H1 (cell line): ENCODE results near the gene PPP2R1A. TPM values are rescaled to one million over a fixed set of nuclear protein-coding genes. Genes with fewer than 3 reads are reported as not detected.

Source experiments
- CTCF ChIA-PET: fragments of 300-600 bp; sonication (Branson Sonifier 250); formaldehyde crosslinking; loops from one replicate; lab custom pipeline; 2021; ENCODE audit not compliant: partially characterized antibody; lab: Charles Lee
- POLR2A ChIA-PET: fragments of 300-600 bp; sonication (Branson Sonifier 250); formaldehyde crosslinking; loops from one replicate; lab custom pipeline; 2021; ENCODE audit warnings: inconsistent platforms; ENCODE audit not compliant: partially characterized antibody; lab: Charles Lee
- DNase-seq, 2 experiments: peaks; one replicate each; pipeline versions ENCODE4 v3.0.0 to v3.0.0-alpha.2; 2010 to 2022; ENCODE audit warnings: low spot score in 2 of 2, low read depth in 1 of 2, mixed read lengths in 1 of 2
- FAIRE-seq: peaks from 2 replicates; lab custom pipeline; 2011; peaks lifted over from hg19 to GRCh38; lab: Jason Lieb, UNC
- H2AFZ ChIP-seq: 2 replicates; pipeline ENCODE4 v1.8.1; 2012; ENCODE audit warnings: low read length, inconsistent platforms
- H2AK5ac ChIP-seq: 2 replicates; pipeline ENCODE4 v1.6.1; 2013; ENCODE audit warnings: low read depth, low read length
- H2BK120ac ChIP-seq: replicated peaks from 2 replicates; pipeline ENCODE3; 2013; ENCODE audit warnings: low read depth, low read length, inconsistent platforms
- H2BK12ac ChIP-seq: 2 replicates; pipeline ENCODE4 v1.6.1; 2013; ENCODE audit warnings: low read depth, low read length
- H2BK15ac ChIP-seq: 2 replicates; pipeline ENCODE4 v1.6.1; 2013; ENCODE audit warnings: low read length
- H2BK20ac ChIP-seq: 2 replicates; pipeline ENCODE4 v1.6.1; 2013; ENCODE audit warnings: low read length
- H2BK5ac ChIP-seq: 2 replicates; pipeline ENCODE4 v1.6.1; 2013; ENCODE audit warnings: low read depth, low read length
- H3K14ac ChIP-seq: 2 replicates; pipeline ENCODE4 v1.6.1; 2013; ENCODE audit warnings: inconsistent platforms; ENCODE audit not compliant: insufficient read length
- H3K18ac ChIP-seq: 2 replicates; pipeline ENCODE4 v1.6.1; 2013; ENCODE audit warnings: low read length; ENCODE audit errors: extremely low read depth
- H3K23ac ChIP-seq: 2 replicates; pipeline ENCODE4 v1.6.1; 2013; ENCODE audit warnings: inconsistent platforms; ENCODE audit not compliant: insufficient read length
- H3K23me2 ChIP-seq: 2 replicates; pipeline ENCODE4 v1.6.1; 2013; ENCODE audit warnings: low read depth, low read length
- H3K27ac ChIP-seq: 2 replicates; pipeline ENCODE4 v1.6.1; 2011; ENCODE audit warnings: low read depth, low read length, inconsistent platforms
- H3K27me3 ChIP-seq, 4 experiments: replicated peaks in 1 of 4; 1 replicate in 1 of 4; 2 replicates in 3 of 4; pipeline versions ENCODE4 v1.6.1 to v1.8.1; 2011 to 2013; ENCODE audit warnings: low read length in 3 of 4, mild to moderate bottlenecking in 3 of 4, inconsistent platforms in 2 of 4, mixed read lengths in 2 of 4, moderate library complexity in 1 of 4; ENCODE audit not compliant: control insufficient read depth in 3 of 4, insufficient read depth in 3 of 4; ENCODE audit errors: extremely low read depth in 1 of 4
- H3K36me3 ChIP-seq, 4 experiments: 2 replicates each; pipeline versions ENCODE4 v1.6.1 to v1.8.1; 2011 to 2013; ENCODE audit warnings: mild to moderate bottlenecking in 4 of 4, low read length in 3 of 4, moderate library complexity in 2 of 4, control low read depth in 1 of 4, inconsistent platforms in 1 of 4; ENCODE audit not compliant: insufficient read depth in 4 of 4, control insufficient read depth in 2 of 4
- H3K4ac ChIP-seq: replicated peaks from 2 replicates; pipeline ENCODE3; 2013; ENCODE audit warnings: low read length, low read depth, mixed read lengths, inconsistent platforms; ENCODE audit not compliant: insufficient read length
- H3K4me1 ChIP-seq, 4 experiments: replicated peaks in 1 of 4; 1 replicate in 1 of 4; 2 replicates in 3 of 4; pipeline versions ENCODE4 v1.6.1 to v1.8.1; 2011 to 2013; ENCODE audit warnings: low read length in 3 of 4, inconsistent platforms in 2 of 4, mixed read lengths in 1 of 4; ENCODE audit not compliant: insufficient read depth in 4 of 4, control insufficient read depth in 3 of 4
- H3K4me2 ChIP-seq, 2 experiments: 2 replicates each; pipeline versions ENCODE4 v1.6.1 to v1.8.1; 2011 to 2013; ENCODE audit warnings: low read depth in 2 of 2, low read length in 2 of 2, control low read depth in 1 of 2, inconsistent platforms in 1 of 2, mild to moderate bottlenecking in 1 of 2; ENCODE audit not compliant: insufficient read depth in 1 of 2
- H3K4me3 ChIP-seq, 4 experiments: fragments of 200-600, 300-600 bp in 1 of 4; sonication (generic), shearing (Covaris generic), sonication (Bioruptor Twin) in 1 of 4; 2 replicates each; pipeline versions ENCODE4 v1.5.1 to v1.8.1; 2011 to 2016; ENCODE audit warnings: low read length in 4 of 4, low read depth in 3 of 4, control low read depth in 2 of 4, inconsistent platforms in 2 of 4, mild to moderate bottlenecking in 2 of 4, mixed read lengths in 1 of 4, moderate library complexity in 1 of 4; ENCODE audit not compliant: insufficient read depth in 2 of 4; ENCODE audit errors: extremely low read depth in 1 of 4
- H3K56ac ChIP-seq: replicated peaks from 2 replicates; pipeline ENCODE3; 2013; ENCODE audit warnings: low read depth, mild to moderate bottlenecking, mixed read lengths, low read length, inconsistent platforms; ENCODE audit not compliant: insufficient read length
- H3K79me1 ChIP-seq: 2 replicates; pipeline ENCODE4 v1.6.1; 2013; ENCODE audit warnings: low read depth, low read length, control low read depth
- H3K79me2 ChIP-seq, 2 experiments: 2 replicates each; pipeline versions ENCODE4 v1.6.1 to v1.8.1; 2012 to 2013; ENCODE audit warnings: low read length in 2 of 2, mild to moderate bottlenecking in 2 of 2, inconsistent platforms in 1 of 2; ENCODE audit not compliant: insufficient read depth in 2 of 2, control insufficient read depth in 1 of 2
- H3K9ac ChIP-seq, 4 experiments: replicated peaks in 1 of 4; 1 replicate in 1 of 4; 2 replicates in 3 of 4; pipeline versions ENCODE4 v1.6.1 to v1.8.1; 2011 to 2013; ENCODE audit warnings: low read depth in 3 of 4, low read length in 3 of 4, control low read depth in 2 of 4, mild to moderate bottlenecking in 2 of 4, moderate library complexity in 2 of 4, inconsistent platforms in 1 of 4; ENCODE audit errors: extremely low read depth in 1 of 4
- H3K9me3 ChIP-seq, 2 experiments: 2 replicates each; pipeline versions ENCODE4 v1.6.1 to v1.8.1; 2012 to 2013; ENCODE audit warnings: mild to moderate bottlenecking in 2 of 2, moderate library complexity in 2 of 2, control low read depth in 1 of 2, inconsistent platforms in 1 of 2, low read depth in 1 of 2, low read length in 1 of 2, mixed read lengths in 1 of 2; ENCODE audit not compliant: insufficient read depth in 2 of 2
- H4K20me1 ChIP-seq, 2 experiments: replicated peaks in 1 of 2; 2 replicates each; pipeline versions ENCODE3 to v1.8.1; 2011 to 2013; ENCODE audit warnings: inconsistent platforms in 2 of 2, low read length in 2 of 2, mild to moderate bottlenecking in 1 of 2; ENCODE audit not compliant: insufficient read depth in 2 of 2, control insufficient read depth in 1 of 2
- H4K5ac ChIP-seq: 2 replicates; pipeline ENCODE4 v1.6.1; 2013; ENCODE audit warnings: low read length, low read depth, mixed read lengths, inconsistent platforms; ENCODE audit not compliant: insufficient read length
- H4K8ac ChIP-seq: 2 replicates; pipeline ENCODE4 v1.8.0; 2013; ENCODE audit warnings: mild to moderate bottlenecking, moderate library complexity, low read length, inconsistent platforms; ENCODE audit not compliant: insufficient read depth; ENCODE audit errors: extremely low read depth
- H4K91ac ChIP-seq: replicated peaks from 2 replicates; pipeline ENCODE3; 2013; ENCODE audit warnings: low read length, mixed read lengths, inconsistent platforms; ENCODE audit not compliant: insufficient read length
- BACH1 ChIP-seq: IDR thresholded peaks from 2 replicates; pipeline ENCODE4 v1.6.1; 2012; ENCODE audit warnings: low read length, improper control_type of control experiment
- BCL11A ChIP-seq, 2 experiments: IDR thresholded peaks; one replicate each; pipeline ENCODE4 v1.6.1; 2011; ENCODE audit warnings: low read depth in 2 of 2, low read length in 2 of 2, mild to moderate bottlenecking in 2 of 2
- CHD1 ChIP-seq: IDR thresholded peaks from 2 replicates; pipeline ENCODE4 v1.6.1; 2012; ENCODE audit warnings: low read depth, low read length, improper control_type of control experiment
- WGBS, 2 experiments: shearing (Covaris generic) in 1 of 2; methylation state at CpG; one replicate each; pipeline versions ENCODE4 v1.1.6 to v1.1.7; 2013 to 2015; ENCODE audit warnings: low lambda C conversion rate in 2 of 2, mixed read lengths in 2 of 2, inconsistent platforms in 1 of 2, low coverage in 1 of 2, missing lambda C conversion rate in 1 of 2; ENCODE audit not compliant: insufficient replicate concordance in 2 of 2, insufficient coverage in 1 of 2, insufficient read length in 1 of 2; ENCODE audit errors: extremely low coverage in 1 of 2, missing lambda C conversion rate in 1 of 2; 5-methylcytosine and 5-hydroxymethylcytosine counted together
- polyA plus RNA-seq, 7 experiments: library from polyadenylated mRNA; depleted of rRNA in 3 of 7; stranded (reverse) in 5 of 7; unstranded in 2 of 7; fragments of >200 nt in 5 of 7; fragments of 200-250 nt in 2 of 7; gene quantifications; 1 replicate in 5 of 7; 2 replicates in 1 of 7; 4 replicates in 1 of 7; pipeline versions ENCODE4 v1.2.1 to v1.2.3, GENCODE V29; 2011 to 2013; ENCODE audit warnings: missing spikeins in 2 of 7, mixed read lengths in 2 of 7
- total RNA-seq: library from RNA; stranded (reverse); fragmentation: NEBNext Ultra II Directional; extraction: Animal tissue kit (Norgen Biotek cat#: 25700); gene quantifications from 2 replicates; pipeline ENCODE4 v1.2.1, GENCODE V29; 2021
- TF ChIP-seq, protein P1 (sequence below): IDR thresholded peaks from 2 replicates; pipeline ENCODE4 v1.6.1; 2012; ENCODE audit warnings: low read length, inconsistent platforms
- TF ChIP-seq, protein P2 (sequence below): IDR thresholded peaks from 2 replicates; pipeline ENCODE4 v1.6.1; 2012; ENCODE audit warnings: inconsistent platforms

The PPP2R1A gene
- total and polyA plus RNA-seq, 2 of the 8 experiments (the other 6 are each of a cell fraction or from before 2014, with no cell fraction given) = 380 to 382 TPM

DNA sequence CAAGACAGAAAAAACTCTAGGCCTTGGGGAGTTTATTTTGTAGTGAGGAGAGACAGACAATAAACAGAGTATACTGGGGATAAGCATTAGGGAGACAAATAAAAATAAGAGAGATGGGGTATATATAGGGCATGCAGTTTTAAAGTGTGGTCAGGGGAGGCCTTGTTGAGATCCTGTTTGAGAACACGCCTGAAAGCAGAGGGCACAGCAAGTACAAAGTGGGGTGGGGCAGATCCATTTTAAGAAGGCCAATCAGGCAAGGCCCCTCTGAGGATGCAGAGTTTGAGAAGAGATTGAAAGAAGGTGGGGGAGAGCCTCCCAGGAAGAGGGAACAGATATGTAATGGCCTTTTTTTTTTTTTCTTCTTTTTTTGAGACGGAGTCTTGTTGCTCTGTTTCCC lies 2.1 kb downstream of the PPP2R1A start:
- CTCF ChIA-PET = interaction anchor here (1.4 to 2.8 kb wide), 2 partner anchors 12 to 53 kb away, joined by 4 to 16 read pairs; partner anchors contain the start of gene ZNF616
- no peak overlapping the region; a peak in 1 of 7 replicates for H3K9ac ChIP-seq
- H3K4me3 ChIP-seq = peak overlapping the region in 2 of 4 experiments; percentile 87 to 95; a peak in 3 of 8 replicates
- H2BK20ac ChIP-seq = no peak overlapping the region
- no peak overlapping the region for H3K27ac ChIP-seq
- H2AFZ ChIP-seq = no peak overlapping the region
- TF ChIP-seq, protein P1, sequence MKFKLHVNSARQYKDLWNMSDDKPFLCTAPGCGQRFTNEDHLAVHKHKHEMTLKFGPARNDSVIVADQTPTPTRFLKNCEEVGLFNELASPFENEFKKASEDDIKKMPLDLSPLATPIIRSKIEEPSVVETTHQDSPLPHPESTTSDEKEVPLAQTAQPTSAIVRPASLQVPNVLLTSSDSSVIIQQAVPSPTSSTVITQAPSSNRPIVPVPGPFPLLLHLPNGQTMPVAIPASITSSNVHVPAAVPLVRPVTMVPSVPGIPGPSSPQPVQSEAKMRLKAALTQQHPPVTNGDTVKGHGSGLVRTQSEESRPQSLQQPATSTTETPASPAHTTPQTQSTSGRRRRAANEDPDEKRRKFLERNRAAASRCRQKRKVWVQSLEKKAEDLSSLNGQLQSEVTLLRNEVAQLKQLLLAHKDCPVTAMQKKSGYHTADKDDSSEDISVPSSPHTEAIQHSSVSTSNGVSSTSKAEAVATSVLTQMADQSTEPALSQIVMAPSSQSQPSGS = no peak
- TF ChIP-seq BACH1 (no peak), BCL11A (IDR thresholded peaks at IDR 0.05; ENCODE audit: low read depth in 2 of 2, low read length in 2 of 2) (no peak), CHD1 (no peak)
- TF ChIP-seq, protein P2, sequence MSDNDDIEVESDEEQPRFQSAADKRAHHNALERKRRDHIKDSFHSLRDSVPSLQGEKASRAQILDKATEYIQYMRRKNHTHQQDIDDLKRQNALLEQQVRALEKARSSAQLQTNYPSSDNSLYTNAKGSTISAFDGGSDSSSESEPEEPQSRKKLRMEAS = no peak
- no peak overlapping the region for H4K91ac ChIP-seq
- H3K14ac ChIP-seq = no peak overlapping the region
- peaks cover 14% of the 10 kb centered on the region for H3K79me1 ChIP-seq
- DNase-seq (no peak), FAIRE-seq (no peak)
- 92% methylated on average over 2 of the region's 2 CpGs; no CpG with 5 or more reads in 1 of the 2 experiments for WGBS, 2 experiments
- no peak overlapping the region for H2BK12ac ChIP-seq
- H3K4me1 ChIP-seq = peaks cover 3 to 8% (median 5%) of the 10 kb centered on the region in 4 experiments
- no peak overlapping the region for H3K23ac ChIP-seq
- no peak overlapping the region for H3K56ac ChIP-seq
- H3K4ac ChIP-seq = no peak overlapping the region
- peak overlapping the region in 1 of 2 experiments; percentile 95; a peak in 2 of 4 replicates for H3K4me2 ChIP-seq
- peaks cover 27 to 67% of the 10 kb centered on the region in 2 experiments for H3K79me2 ChIP-seq
- H4K20me1 ChIP-seq = peaks cover 11 to 16% of the 10 kb centered on the region in 2 experiments
- no peak overlapping the region for H2AK5ac ChIP-seq
- POLR2A ChIA-PET = interaction anchor here (1.0 to 1.7 kb wide), 3 partner anchors 10 to 39 kb away, joined by 3 to 4 read pairs (median 3); no protein-coding TSS in a partner anchor
- H3K23me2 ChIP-seq = peaks cover 15% of the 10 kb centered on the region
- no peak overlapping the region for H2BK5ac ChIP-seq
- H2BK15ac ChIP-seq = no peak overlapping the region
- H4K8ac ChIP-seq = no peak overlapping the region; the same call in 1 of the 2 replicates
- no peaks in the 10 kb centered on the region for H3K9me3 ChIP-seq
- H4K5ac ChIP-seq = no peak overlapping the region
- no peaks in the 10 kb centered on the region for H3K27me3 ChIP-seq
- no peak overlapping the region for H2BK120ac ChIP-seq
- H3K18ac ChIP-seq = no peak overlapping the region
- H3K36me3 ChIP-seq = peaks cover 8 to 27% (median 19%) of the 10 kb centered on the region in 4 experiments; a peak in 7 of 8 replicates
